ENCODE results near the gene SEC14L2.

Gene SEC14L2

DNA sequence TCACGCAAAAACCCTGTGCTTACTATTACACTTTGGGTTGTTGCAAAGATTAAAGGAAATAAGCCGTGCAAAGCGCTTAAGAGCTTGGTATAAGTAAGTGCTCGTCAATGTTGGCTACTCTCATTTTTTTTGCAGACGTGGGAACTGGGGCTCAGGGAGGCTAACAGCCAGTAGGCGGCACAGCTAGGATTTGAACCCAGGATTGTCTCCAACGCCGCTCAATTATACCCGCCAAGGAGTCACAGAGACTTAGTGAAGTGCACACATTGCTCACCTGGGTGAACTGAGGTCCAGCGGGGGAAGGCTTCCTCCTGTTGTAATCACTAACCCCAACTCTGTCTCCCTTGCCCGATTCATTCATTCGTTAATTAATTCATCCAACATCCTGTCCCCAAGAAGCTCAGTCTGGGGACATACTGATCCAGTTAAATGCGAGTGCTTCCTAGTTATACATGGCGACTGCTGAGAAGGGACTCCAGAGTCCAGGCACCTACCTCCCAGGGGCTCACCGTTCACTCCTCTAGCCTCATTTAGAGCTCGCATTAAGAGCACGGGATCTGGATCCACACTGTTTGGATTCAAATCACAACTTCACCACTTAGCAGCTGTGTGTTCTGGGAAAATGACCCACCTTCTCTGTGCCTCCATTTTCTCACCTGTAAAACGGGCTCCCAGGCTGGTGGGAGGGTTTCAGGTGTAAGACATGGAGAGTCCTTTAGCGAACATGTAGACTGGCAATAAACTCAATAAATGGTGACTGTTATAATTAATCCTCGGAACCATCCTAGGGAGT lies 27.9 kb downstream of the SEC14L2 start:
- DNase-seq (ENCODE audit: insufficient read length, low spot score) (no peak), FAIRE-seq (no peak)

GRCh38 chr22:30425327-30425615 lies 28.5 kb downstream of the SEC14L2 start:
- no peak for DNase-seq (ENCODE audit: insufficient read length, low spot score)
- FAIRE-seq, result no peak

- FAIRE-seq (no peak), DNase-seq (ENCODE audit: insufficient read length, low spot score) (peak; percentile 47)
Measured at GRCh38 chr22:30425616-30426387, 29.0 kb downstream of the SEC14L2 start, which contains the start of gene MTFP1. Gene MTFP1 (plus strand): TSS chr22:30425768. CDS start chr22:30425880, 112 bp downstream.

GRCh38 chr22:30426388-30427353 lies 29.9 kb downstream of the SEC14L2 start:
- FAIRE-seq (peak; percentile 23), DNase-seq (ENCODE audit: insufficient read length, low spot score) (no peak)

- no peak for FAIRE-seq
Measured at GRCh38 chr22:30427871-30428270, 31.1 kb downstream of the SEC14L2 start.

DNA sequence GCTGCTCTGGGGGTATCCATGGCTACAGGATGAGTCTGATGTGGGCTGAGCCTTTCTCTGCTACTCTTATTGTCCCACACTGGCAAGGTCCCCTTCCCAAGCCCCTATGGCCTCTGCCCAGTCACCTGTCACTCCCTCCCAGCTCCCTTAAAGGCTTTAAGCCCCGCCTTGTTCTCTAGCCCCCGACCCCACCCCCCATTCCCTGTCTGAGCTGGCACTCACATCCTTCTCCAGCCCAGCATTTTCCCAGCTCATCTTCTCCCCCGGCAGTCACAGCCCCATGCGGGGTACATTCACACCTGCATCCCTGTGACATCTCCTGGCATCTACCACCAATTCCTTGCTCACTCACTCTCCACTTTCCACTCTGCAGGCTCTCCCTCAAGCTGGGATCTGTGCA lies 33.1 kb downstream of the SEC14L2 start:
- no peak for FAIRE-seq
- no peak for DNase-seq (ENCODE audit: insufficient read length, low spot score)

More at GRCh38 chr22:30427871-30428270, 31.1 kb downstream of the SEC14L2 start:
- DNase-seq (ENCODE audit: insufficient read length, low spot score), result no peak

DNA sequence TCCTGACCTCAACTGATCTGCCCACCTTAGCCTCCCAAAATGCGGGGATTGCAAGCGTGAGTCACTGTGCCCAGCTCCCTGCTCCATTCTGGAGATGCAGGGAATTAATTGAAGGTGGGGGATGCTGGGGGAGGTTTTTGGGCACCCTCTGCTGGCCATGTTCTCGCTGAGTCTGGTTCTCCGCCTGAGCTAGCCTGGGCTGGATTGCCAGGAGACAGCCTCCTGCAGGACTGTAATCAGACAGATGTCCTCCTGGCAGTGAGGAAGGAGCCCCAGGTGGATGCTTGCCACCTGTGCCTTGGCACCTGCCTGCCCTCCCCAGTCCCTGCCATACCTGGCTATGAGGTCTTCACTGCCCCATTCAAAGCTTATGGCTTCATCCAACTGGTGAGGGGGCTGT lies 34.1 kb downstream of the SEC14L2 start:
- DNase-seq (ENCODE audit: insufficient read length, low spot score) (no peak), FAIRE-seq (no peak)

DNA sequence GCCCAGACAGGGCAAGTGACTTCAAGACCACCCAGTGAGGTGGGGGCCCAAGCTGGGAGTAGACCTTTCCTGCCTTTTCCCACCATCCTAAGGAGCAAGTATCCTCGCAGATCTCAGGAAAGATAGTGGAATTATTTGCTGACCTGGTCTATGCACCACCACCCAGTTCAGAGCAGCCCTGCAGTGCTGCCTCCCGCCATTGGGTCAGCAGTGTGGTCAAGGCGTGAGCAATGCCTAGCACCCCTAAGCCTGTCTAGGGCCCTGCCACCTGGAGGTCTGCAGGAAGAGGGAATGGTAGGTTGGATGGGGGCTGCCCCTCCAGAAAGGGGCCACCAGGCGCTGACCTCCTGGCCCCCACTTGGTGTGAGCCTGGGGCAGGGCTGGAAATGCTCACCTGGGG lies 35.3 kb downstream of the SEC14L2 start:
- no peak for FAIRE-seq
- no peak for DNase-seq (ENCODE audit: insufficient read length, low spot score)

DNA sequence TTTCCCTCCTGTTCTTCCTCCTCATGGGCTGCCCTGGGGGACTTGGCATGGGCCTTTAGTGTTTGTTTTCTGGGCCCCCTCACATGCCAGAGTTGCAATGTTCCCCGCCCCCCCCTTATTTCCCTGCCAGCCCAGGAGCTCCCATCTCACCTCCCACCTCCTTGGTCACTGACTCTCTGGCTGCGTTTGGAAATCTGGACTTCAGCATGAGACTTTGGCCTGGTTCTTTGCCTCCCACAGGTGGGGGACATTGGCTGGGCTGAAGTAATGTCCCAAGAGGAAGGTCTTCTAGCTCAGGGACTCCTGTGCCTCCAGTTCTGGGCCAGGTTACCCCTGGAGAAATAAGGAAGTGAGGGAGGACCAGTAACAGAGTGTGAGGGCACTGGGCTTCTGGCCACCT lies 35.7 kb downstream of the SEC14L2 start:
- DNase-seq (ENCODE audit: insufficient read length, low spot score) (no peak), FAIRE-seq (no peak)

DNA sequence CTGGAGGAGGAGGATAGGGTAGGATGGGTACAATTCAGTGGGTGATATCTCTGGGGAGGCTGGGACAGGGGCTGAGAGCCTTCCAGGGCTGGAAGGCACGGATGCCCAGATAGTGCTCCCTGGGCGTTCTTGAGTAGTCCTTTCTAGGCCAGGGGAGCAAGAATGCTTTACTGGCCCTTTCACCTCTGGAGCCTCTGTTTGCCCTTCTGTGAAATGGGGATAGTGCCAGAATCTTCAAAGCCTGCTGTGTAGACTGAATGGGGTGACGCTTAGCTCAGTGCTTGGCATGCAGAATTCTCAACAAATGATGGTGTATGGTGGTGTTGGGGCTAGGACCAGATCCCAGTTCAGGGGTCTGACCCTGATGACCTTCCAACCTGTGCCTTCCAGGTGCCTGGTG lies 36.4 kb downstream of the SEC14L2 start:
- no peak for FAIRE-seq

GRCh38 chr22:30433773-30434172 lies 37.0 kb downstream of the SEC14L2 start:
- DNase-seq (ENCODE audit: insufficient read length, low spot score) (no peak), FAIRE-seq (no peak)

More for the DNA sequence above, 36.4 kb downstream of the SEC14L2 start:
- DNase-seq (ENCODE audit: insufficient read length, low spot score), result no peak

- FAIRE-seq (no peak), DNase-seq (ENCODE audit: insufficient read length, low spot score) (no peak)
Measured at GRCh38 chr22:30434843-30435242, 38.0 kb downstream of the SEC14L2 start.

DNA sequence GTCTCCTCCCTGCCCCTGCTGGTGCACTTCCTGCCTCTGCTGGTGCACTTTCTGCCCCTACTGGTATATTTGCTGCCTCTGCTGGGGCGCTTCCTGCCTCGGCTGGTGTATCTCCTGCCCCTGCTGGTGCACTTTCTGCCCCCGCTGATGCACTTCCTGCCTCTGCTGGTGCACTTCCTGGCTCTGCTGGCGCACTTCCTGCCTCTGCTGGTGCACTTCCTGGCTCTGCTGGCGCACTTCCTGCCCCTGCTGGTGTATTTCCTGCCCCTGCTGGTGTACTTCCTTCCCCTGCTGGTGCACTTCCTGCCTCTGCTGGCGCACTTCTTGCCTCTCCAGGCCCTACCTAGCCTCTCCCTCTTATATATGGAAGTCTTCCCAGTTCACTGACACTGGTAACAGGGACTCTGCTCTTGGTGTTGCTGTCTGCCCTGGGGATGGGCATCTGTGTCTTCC lies 38.9 kb downstream of the SEC14L2 start:
- no peak for FAIRE-seq

GRCh38 chr22:30436196-30436595 lies 39.4 kb downstream of the SEC14L2 start:
- FAIRE-seq (no peak), DNase-seq (ENCODE audit: insufficient read length, low spot score) (no peak)

More for the DNA sequence above, 38.9 kb downstream of the SEC14L2 start:
- no peak for DNase-seq (ENCODE audit: insufficient read length, low spot score)

GRCh38 chr22:30438559-30438958 lies 41.7 kb downstream of the SEC14L2 start:
- FAIRE-seq (no peak), DNase-seq (ENCODE audit: insufficient read length, low spot score) (no peak)

DNA sequence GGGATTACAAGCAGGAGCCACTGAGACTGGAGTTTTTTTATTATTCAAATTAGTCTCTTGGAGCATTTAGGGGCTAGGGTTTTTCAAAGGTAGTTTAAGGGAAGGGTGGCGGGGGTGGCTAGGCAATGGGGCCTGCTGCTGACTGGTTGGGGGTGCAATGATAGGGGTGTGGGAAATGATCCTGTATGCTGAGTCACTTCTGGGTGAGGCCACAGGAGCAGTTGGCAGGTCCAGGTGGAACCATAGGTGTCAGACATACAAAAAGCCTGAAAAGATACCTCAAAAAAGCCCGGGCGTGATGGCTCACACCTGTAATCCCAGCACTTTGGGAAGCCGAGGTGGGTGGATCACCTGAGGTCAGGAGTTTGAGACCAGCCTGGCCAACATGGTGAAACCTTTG lies 42.4 kb downstream of the SEC14L2 start:
- FAIRE-seq (no peak), DNase-seq (ENCODE audit: insufficient read length, low spot score) (no peak)

- DNase-seq (ENCODE audit: insufficient read length, low spot score) (no peak), FAIRE-seq (no peak)
Measured at GRCh38 chr22:30439836-30440235, 43.0 kb downstream of the SEC14L2 start.

- FAIRE-seq, result no peak
- no peak for DNase-seq (ENCODE audit: insufficient read length, low spot score)
Measured at GRCh38 chr22:30441088-30441487, 44.3 kb downstream of the SEC14L2 start.

- peak; percentile 71 for DNase-seq (ENCODE audit: insufficient read length, low spot score)
- FAIRE-seq, result no peak
Measured at GRCh38 chr22:30444632-30445437, 48.0 kb downstream of the SEC14L2 start.
